ENCODE results near the gene CAMK1D.

Gene CAMK1D

DNA sequence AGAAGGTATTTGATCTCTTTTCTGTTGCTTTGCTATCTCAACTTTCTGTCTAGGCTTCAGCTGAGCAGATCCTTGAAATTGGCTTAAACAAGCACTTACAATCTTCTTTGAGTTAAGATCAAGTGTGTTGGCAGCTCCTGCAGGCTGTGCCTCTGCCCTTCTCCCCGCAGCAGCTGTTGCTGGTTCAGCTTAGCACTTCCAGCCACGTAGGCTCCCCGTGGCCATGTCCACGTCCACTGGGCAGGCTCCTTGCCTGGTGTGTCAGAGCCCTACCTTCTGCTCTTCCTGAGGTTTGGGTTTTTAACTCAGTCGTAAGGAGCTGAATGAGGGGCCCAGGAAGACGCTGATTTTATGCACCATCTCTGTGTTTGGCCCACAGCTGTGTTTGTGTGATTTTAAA, 47.2 kb downstream of the CAMK1D start:
- no peak for ATAC-seq
- TF ChIP-seq CSDC2 (CRISPR knock-in tag; IDR thresholded peaks at IDR 0.05) (no peak), RARB (CRISPR knock-in tag; IDR thresholded peaks at IDR 0.05) (no peak), TOX (CRISPR knock-in tag; IDR thresholded peaks at IDR 0.05; ENCODE audit: borderline replicate concordance) (no peak), OSR1 (CRISPR knock-in tag; IDR thresholded peaks at IDR 0.05) (no peak), GLIS3 (CRISPR knock-in tag; IDR thresholded peaks at IDR 0.05) (no peak), ZC3H10 (CRISPR knock-in tag; IDR thresholded peaks at IDR 0.05) (no peak), ZFP30 (CRISPR knock-in tag; IDR thresholded peaks at IDR 0.05) (no peak), TCF4 (CRISPR knock-in tag; IDR thresholded peaks at IDR 0.05; ENCODE audit: borderline replicate concordance) (no peak), PPARA (CRISPR knock-in tag; IDR thresholded peaks at IDR 0.05; ENCODE audit: borderline replicate concordance) (no peak), BACH2 (CRISPR knock-in tag; IDR thresholded peaks at IDR 0.05; ENCODE audit: borderline replicate concordance) (no peak), ISL1 (CRISPR knock-in tag; IDR thresholded peaks at IDR 0.05) (no peak), ZNF70 (CRISPR knock-in tag; IDR thresholded peaks at IDR 0.05) (no peak), ZNF565 (CRISPR knock-in tag; conservative IDR thresholded peaks at IDR 0.05; ENCODE audit: low read depth) (no peak), ESRRG (CRISPR knock-in tag; IDR thresholded peaks at IDR 0.05) (no peak), SNAI2 (CRISPR knock-in tag; IDR thresholded peaks at IDR 0.05) (no peak)
- TF ChIP-seq, protein P1, sequence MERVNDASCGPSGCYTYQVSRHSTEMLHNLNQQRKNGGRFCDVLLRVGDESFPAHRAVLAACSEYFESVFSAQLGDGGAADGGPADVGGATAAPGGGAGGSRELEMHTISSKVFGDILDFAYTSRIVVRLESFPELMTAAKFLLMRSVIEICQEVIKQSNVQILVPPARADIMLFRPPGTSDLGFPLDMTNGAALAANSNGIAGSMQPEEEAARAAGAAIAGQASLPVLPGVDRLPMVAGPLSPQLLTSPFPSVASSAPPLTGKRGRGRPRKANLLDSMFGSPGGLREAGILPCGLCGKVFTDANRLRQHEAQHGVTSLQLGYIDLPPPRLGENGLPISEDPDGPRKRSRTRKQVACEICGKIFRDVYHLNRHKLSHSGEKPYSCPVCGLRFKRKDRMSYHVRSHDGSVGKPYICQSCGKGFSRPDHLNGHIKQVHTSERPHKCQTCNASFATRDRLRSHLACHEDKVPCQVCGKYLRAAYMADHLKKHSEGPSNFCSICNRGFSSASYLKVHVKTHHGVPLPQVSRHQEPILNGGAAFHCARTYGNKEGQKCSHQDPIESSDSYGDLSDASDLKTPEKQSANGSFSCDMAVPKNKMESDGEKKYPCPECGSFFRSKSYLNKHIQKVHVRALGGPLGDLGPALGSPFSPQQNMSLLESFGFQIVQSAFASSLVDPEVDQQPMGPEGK (CRISPR knock-in tag; IDR thresholded peaks at IDR 0.05; ENCODE audit: borderline replicate concordance) = no peak
- TF ChIP-seq, protein P2, sequence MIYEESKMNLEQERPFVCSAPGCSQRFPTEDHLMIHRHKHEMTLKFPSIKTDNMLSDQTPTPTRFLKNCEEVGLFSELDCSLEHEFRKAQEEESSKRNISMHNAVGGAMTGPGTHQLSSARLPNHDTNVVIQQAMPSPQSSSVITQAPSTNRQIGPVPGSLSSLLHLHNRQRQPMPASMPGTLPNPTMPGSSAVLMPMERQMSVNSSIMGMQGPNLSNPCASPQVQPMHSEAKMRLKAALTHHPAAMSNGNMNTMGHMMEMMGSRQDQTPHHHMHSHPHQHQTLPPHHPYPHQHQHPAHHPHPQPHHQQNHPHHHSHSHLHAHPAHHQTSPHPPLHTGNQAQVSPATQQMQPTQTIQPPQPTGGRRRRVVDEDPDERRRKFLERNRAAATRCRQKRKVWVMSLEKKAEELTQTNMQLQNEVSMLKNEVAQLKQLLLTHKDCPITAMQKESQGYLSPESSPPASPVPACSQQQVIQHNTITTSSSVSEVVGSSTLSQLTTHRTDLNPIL (CRISPR knock-in tag; IDR thresholded peaks at IDR 0.05; ENCODE audit: low read depth) = no peak
- TF ChIP-seq, protein P3, sequence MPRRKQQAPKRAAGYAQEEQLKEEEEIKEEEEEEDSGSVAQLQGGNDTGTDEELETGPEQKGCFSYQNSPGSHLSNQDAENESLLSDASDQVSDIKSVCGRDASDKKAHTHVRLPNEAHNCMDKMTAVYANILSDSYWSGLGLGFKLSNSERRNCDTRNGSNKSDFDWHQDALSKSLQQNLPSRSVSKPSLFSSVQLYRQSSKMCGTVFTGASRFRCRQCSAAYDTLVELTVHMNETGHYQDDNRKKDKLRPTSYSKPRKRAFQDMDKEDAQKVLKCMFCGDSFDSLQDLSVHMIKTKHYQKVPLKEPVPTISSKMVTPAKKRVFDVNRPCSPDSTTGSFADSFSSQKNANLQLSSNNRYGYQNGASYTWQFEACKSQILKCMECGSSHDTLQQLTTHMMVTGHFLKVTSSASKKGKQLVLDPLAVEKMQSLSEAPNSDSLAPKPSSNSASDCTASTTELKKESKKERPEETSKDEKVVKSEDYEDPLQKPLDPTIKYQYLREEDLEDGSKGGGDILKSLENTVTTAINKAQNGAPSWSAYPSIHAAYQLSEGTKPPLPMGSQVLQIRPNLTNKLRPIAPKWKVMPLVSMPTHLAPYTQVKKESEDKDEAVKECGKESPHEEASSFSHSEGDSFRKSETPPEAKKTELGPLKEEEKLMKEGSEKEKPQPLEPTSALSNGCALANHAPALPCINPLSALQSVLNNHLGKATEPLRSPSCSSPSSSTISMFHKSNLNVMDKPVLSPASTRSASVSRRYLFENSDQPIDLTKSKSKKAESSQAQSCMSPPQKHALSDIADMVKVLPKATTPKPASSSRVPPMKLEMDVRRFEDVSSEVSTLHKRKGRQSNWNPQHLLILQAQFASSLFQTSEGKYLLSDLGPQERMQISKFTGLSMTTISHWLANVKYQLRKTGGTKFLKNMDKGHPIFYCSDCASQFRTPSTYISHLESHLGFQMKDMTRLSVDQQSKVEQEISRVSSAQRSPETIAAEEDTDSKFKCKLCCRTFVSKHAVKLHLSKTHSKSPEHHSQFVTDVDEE (CRISPR knock-in tag; IDR thresholded peaks at IDR 0.05) = no peak
- TF ChIP-seq, protein P4, sequence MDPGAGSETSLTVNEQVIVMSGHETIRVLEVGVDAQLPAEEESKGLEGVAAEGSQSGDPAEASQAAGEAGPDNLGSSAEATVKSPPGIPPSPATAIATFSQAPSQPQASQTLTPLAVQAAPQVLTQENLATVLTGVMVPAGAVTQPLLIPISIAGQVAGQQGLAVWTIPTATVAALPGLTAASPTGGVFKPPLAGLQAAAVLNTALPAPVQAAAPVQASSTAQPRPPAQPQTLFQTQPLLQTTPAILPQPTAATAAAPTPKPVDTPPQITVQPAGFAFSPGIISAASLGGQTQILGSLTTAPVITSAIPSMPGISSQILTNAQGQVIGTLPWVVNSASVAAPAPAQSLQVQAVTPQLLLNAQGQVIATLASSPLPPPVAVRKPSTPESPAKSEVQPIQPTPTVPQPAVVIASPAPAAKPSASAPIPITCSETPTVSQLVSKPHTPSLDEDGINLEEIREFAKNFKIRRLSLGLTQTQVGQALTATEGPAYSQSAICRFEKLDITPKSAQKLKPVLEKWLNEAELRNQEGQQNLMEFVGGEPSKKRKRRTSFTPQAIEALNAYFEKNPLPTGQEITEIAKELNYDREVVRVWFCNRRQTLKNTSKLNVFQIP (CRISPR knock-in tag; IDR thresholded peaks at IDR 0.05; ENCODE audit: borderline replicate concordance, low read depth) = no peak
- TF ChIP-seq, protein P5, sequence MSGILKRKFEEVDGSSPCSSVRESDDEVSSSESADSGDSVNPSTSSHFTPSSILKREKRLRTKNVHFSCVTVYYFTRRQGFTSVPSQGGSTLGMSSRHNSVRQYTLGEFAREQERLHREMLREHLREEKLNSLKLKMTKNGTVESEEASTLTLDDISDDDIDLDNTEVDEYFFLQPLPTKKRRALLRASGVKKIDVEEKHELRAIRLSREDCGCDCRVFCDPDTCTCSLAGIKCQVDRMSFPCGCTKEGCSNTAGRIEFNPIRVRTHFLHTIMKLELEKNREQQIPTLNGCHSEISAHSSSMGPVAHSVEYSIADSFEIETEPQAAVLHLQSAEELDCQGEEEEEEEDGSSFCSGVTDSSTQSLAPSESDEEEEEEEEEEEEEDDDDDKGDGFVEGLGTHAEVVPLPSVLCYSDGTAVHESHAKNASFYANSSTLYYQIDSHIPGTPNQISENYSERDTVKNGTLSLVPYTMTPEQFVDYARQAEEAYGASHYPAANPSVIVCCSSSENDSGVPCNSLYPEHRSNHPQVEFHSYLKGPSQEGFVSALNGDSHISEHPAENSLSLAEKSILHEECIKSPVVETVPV (CRISPR knock-in tag; IDR thresholded peaks at IDR 0.05) = no peak

DNA sequence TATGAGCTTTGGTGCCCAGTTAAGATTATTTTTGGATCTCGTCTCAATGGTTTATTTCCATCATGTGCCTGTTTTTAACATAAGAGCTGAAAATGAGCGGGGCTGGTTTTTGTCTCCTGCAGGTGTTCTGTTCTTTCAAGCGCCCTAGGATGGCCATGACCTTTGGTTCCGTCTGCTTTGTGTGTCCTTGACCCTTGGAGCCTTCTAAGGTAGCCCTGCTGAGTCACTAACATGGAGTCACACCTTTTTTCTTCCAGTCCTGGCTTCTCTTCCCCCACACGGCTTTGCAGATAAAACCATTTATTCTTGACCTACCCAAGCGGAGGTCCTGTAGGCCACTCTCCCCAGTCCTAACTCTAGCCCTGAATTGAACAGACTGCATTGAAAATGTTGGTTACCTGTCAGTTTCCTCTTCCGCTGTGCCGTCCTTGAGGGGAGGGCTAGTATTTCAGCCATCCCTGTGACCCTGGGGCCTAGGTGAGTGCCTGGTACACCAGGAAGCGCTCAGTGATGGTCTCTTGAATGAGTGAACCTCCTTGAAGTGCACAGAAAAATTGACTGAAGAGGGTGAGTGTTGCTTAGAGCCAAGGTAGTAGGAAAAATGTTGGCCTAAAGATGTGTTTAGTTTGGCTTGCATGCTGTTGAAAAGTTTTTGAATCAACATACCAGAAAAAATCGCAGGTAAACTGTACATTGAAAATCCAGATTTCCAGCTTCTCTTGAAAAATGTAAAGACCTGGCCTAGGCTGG, 48.0 kb downstream of the CAMK1D start:
- no peak for TF ChIP-seq GLIS3 (CRISPR knock-in tag; IDR thresholded peaks at IDR 0.05)
- no peak for TF ChIP-seq ISL1 (CRISPR knock-in tag; IDR thresholded peaks at IDR 0.05)
- no peak for TF ChIP-seq ZNF565 (CRISPR knock-in tag; conservative IDR thresholded peaks at IDR 0.05; ENCODE audit: low read depth)
- no peak for TF ChIP-seq TOX (CRISPR knock-in tag; IDR thresholded peaks at IDR 0.05; ENCODE audit: borderline replicate concordance)
- no peak for TF ChIP-seq ZFP30 (CRISPR knock-in tag; IDR thresholded peaks at IDR 0.05)
- TF ChIP-seq BACH2 (CRISPR knock-in tag; IDR thresholded peaks at IDR 0.05; ENCODE audit: borderline replicate concordance) = no peak
- TF ChIP-seq ZNF8 (CRISPR knock-in tag; IDR thresholded peaks at IDR 0.05) = no peak
- no peak for TF ChIP-seq OSR1 (CRISPR knock-in tag; IDR thresholded peaks at IDR 0.05)
- ATAC-seq = no peak

Data from SK-N-SH treated with all-trans-retinoic acid at 6 μM for 48 hours (cell line).